NCI-H1092 (cell line): Measurements from ENCODE around the gene RAD54L2.
"Not testable (repeated sequence)": the region's sequence is repeated elsewhere in the genome, so short reads cannot be mapped to it uniquely, and the experiment has no call there.

Source experiments
- DNase-seq: peaks from one replicate; lab custom pipeline; 2025; lab: John Stamatoyannopoulos, UW

Gene RAD54L2, protein sequence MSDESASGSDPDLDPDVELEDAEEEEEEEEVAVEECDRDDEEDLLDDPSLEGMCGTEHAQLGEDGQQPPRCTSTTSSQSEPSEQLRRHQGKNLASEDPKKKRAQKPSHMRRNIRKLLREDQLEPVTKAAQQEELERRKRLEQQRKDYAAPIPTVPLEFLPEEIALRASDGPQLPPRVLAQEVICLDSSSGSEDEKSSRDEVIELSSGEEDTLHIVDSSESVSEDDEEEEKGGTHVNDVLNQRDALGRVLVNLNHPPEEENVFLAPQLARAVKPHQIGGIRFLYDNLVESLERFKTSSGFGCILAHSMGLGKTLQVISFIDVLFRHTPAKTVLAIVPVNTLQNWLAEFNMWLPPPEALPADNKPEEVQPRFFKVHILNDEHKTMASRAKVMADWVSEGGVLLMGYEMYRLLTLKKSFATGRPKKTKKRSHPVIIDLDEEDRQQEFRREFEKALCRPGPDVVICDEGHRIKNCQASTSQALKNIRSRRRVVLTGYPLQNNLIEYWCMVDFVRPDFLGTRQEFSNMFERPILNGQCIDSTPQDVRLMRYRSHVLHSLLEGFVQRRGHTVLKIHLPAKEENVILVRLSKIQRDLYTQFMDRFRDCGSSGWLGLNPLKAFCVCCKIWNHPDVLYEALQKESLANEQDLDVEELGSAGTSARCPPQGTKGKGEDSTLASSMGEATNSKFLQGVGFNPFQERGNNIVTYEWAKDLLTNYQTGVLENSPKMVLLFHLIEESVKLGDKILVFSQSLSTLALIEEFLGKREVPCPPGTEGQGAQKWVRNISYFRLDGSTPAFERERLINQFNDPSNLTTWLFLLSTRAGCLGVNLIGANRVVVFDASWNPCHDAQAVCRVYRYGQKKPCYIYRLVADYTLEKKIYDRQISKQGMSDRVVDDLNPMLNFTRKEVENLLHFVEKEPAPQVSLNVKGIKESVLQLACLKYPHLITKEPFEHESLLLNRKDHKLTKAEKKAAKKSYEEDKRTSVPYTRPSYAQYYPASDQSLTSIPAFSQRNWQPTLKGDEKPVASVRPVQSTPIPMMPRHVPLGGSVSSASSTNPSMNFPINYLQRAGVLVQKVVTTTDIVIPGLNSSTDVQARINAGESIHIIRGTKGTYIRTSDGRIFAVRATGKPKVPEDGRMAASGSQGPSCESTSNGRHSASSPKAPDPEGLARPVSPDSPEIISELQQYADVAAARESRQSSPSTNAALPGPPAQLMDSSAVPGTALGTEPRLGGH (N-terminal part only)

GRCh38 chr3:51538459-51539290 lies at the start of gene RAD54L2:
Gene RAD54L2 (plus strand): TSS chr3:51538719. CDS start chr3:51590421, 51,702 bp downstream.
- peak; percentile 50 for DNase-seq

GRCh38 chr3:51498876-51499738 lies 39.4 kb upstream of the RAD54L2 start:
- DNase-seq: peak; percentile 73

DNA sequence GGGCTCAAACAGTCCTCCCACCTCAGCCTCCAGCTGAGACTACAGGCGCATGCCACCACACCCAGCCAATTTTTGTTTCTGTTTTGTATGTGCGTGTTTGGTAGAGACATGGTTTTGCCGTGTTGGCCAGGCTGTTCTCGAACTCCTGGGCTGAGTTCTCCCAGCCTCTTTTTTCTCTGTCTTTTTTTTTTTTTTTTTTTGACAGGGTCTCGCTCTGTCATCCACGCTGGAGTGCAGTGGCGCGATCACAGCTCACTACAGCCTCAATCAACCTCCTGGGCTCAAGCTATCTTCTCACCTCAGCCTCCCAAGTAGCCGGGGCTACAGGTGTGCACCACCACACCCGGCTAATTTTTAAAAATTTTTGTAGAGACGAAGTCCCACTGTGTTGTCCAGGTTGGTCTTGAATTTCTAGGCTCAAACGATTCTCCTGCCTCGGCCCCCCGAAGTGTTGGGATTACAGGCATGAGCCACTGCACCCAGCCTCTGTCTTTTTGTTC lies 37.8 kb upstream of the RAD54L2 start:
- DNase-seq: no peak

GRCh38 chr3:51501833-51502561 lies 36.5 kb upstream of the RAD54L2 start:
- DNase-seq: peak; percentile 54

DNA sequence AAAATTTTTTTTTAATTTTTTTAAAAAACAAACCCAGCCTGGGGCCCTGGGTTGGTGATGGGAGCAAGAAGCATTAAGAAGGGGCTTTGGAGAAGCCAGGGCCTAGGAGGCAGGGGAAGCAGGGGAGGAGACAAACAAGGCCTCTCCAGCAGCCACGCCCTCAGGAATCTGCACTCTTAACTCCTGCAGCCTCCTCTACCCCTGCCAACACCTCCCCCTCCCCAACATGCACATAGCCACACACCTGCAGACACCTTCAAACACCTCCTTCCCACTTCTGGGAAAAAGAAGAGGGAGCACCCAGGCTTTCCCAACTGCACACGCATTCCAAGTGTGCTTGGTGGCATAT lies 36.0 kb upstream of the RAD54L2 start:
- DNase-seq: no peak

DNA sequence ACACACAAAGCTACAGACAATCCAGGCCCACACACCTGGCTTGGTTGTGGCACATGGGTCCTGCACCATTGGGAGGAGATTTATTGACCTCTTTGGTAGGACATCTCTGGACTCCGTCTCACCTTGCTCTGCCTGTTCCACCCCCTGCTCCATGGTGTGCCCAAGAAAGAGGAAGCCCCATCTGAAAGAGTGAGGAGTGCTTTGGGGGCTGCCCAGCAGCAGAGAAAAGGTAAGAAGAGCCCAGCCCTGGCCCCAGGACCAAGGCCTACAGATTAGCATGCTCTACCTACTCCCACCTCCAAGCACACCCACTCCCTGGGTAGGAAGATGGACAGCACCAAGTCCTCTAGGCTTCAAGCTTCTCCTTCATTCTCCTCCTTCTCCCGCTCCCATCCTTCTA lies 35.5 kb upstream of the RAD54L2 start:
- no peak for DNase-seq

DNA sequence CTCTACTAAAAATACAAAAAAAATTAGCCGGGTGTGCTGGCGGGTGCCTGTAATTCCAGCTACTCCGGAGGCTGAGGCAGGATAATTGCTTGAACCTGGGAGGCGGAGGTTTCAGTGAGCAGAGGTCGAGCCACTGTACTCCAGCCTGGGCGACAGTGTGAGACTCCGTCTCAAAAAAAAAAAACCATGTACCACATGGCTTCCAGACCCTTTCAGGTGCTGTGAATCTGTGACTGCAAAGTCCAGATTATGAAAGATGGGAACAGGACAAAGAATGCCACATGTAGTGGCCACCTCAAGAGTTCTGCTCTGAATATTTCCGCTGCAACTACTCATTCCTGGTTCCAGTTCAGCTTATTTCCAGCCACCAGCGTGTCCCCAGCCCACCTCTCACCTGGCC lies 30.3 kb upstream of the RAD54L2 start:
- DNase-seq: no peak

DNA sequence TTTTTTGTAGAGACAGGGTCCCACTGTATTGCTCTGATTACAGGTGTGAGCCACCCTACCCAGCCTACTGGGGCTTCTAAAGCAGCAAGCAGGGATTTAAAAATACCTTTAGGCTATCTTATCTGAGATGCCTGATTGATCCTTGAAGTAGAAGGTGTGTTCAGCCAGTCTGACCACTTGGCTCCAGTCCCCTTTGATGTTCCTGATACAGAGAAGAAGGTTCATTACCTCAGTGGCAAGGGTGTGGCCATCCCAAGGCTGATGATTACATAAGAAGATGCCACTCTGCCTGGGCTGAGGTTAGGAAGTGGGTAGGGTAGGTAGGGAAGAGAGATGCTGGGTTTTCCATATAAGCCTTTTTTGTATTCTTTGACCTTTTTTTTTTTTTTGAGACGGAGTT lies 27.5 kb upstream of the RAD54L2 start:
- DNase-seq: no peak

DNA sequence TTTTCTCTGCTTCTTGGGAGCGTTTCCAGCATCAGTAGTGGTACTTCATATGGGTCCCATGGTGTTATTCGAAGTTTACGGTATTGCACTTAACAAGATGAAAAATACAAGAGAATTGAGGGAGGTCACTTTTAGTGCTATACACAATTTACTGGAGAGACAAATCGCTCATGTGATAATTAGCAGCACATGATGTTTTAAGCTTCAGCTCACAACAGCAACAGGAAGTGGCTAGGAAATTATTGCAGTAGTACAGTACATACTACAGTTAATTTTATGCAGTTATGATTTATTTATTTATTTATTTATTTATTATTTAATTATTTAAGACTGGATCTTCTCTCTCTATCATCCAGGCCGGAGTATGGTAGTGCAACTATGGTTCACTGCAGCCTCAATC lies 24.3 kb upstream of the RAD54L2 start:
- DNase-seq: no peak

DNA sequence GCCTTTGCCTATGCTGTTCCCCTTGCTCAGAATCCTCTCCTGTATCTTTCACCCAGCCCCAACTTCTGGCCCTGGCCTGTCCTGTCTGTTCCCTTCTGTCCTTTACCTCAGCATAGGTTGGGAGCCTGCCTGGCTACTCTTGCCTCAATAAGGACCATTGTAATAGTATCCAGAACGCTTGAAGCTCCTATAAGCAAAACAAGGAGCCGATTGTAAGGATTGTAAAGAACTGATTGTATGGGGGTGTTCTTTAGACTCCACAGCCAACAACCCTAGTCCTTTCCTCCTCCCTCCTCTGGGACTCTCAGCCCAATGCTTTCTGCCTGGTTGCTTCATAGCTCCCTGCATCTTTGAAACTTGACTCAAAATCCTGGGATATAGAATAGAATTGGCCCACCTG lies 18.7 kb upstream of the RAD54L2 start:
- no peak for DNase-seq

DNA sequence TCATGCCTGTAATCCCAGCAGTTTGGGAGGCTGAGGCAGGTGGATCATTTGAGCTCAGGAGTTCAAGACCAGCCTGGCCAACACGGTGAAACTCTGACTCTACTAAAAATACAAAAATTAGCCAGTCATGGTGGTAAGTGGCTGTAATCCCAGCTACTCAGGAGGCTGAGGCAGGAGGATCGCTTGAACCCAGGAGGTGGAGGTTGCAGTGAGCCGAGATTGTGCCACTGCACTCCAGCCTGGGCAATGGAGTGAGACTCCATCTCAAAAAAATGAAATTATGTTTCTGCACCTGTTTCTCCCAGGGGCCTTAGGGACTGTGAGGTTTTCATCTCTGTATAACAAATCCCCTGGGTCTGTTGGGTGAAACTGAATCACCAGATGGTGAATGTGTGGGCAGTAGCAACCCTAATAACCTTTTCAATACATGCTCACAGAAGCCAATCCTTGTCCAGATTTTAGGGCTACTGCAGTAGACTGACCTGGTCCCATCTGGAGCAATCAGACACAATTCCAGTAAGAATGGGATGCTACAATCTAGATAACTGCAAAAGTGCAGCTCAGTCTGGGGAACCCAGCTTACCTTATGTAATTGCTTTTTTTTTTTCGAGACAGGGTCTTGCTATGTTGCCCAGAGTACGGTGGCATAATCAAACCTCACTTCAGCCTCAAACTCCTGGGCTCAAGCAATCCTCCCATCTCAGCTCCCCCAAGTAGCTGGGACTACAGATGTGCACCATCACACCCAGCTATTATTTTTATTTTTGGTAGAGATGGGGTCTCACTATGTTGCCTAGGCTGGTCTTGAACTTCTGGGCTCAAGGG lies 17.4 kb upstream of the RAD54L2 start:
- not testable (repeated sequence) for DNase-seq

- DNase-seq: no peak
These were observed 16.1 kb upstream of the RAD54L2 start for GRCh38 chr3:51522273-51522962.

- not testable (repeated sequence) for DNase-seq
These were observed 13.6 kb upstream of the RAD54L2 start for GRCh38 chr3:51524874-51525273.

DNA sequence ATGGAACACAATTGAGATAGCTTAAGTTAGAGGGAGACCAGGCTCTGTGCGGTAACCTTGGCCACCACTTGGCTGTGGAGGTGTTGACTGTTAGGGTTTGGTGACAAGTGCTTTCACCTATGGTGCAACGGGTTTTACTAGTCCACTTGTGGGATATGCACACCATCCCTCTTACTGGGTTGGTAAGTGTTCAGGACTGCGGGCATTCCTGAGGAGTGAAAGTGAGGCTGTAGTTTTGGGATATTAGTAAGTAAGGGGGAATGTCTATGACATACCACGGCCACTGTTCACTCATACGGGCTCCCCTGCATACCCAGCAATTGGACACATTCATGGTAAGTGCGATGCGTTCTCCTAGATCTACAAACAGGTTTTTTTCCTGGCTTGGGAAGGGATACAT lies 8.0 kb upstream of the RAD54L2 start:
- DNase-seq: no peak

DNA sequence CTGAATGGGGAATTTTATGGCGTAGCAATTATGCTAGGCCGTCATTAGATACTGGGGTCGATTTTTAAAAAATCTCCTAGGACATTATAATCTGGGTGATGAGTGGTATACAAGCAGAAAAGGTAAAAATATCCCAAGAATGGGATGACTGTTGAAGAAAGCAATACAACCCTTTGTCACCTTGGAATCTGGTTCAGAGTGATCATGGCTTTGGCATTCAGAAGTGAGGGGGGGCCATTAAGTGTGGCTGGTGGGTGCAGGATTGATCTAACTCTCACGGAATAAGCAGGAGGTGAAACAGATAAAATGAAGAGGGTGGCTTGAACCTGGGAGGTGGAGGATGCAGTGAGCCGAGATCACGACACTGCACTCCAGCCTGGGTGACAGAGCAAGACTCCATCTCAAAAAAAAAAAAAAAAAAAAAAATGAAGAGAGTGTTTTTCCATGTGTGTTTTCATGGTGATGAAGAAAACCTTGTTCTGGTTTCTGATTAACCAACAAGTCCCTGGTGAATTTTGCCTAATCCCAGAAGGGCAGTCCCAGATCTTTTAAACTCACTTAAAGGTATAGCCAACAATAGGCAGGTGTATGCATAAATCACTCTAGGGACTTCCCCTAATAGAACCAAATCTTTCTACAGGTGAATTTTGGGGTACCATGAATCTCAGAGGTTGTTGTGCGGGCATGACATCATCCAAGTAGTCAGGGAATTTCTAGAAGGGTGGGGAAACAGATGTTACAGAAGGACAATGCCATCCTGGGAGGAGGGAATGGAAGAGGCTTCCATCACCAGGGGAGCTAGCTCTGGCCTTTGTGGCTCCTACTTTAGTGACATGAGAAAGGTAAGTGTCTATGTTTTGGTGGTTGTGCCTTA lies 3.1 kb upstream of the RAD54L2 start:
- DNase-seq: no peak

- not testable (repeated sequence) for DNase-seq
These were observed 888 bp upstream of the RAD54L2 start for GRCh38 chr3:51537631-51538030.

DNA sequence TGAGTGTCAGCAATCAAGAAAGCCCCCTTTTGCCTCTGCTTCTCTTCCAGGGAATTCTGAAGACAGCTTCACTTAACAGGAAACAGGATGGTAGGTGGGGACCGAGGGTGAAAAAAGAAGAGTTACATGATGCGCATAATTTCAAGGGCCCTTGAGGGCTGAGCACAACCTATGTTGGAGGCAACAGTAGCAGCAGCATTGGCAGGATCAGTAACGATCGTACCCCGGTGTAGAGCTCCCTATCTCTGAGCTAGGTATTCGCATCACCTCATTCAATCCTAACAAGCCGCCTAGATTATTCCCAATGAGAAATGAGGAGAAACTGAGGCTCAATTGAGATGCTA lies 432 bp upstream of the RAD54L2 start:
- no peak for DNase-seq
